ENCODE measurements around the gene ZC3H8. TPM values are rescaled to one million over a fixed set of nuclear protein-coding genes. Genes with fewer than 3 reads are reported as not detected.

The ZC3H8 gene
- polyA plus RNA-seq, 4 donors: 12.7 to 23.1 (median 21.1) TPM

GRCh38 chr2:112197868-112198267, 57.0 kb downstream of the ZC3H8 start:
- no peak for DNase-seq (ENCODE audit: low read depth in 4 of 4, low spot score in 3 of 4)

- no peak for DNase-seq (ENCODE audit: low read depth in 4 of 4, low spot score in 3 of 4)
Observed at GRCh38 chr2:112195950-112196349, 58.9 kb downstream of the ZC3H8 start.

GRCh38 chr2:112195167-112195766, 59.6 kb downstream of the ZC3H8 start:
- no peak for DNase-seq (ENCODE audit: low read depth in 4 of 4, low spot score in 3 of 4)

- no peak for DNase-seq (ENCODE audit: low read depth in 4 of 4, low spot score in 3 of 4)
Observed at GRCh38 chr2:112194482-112194881, 60.4 kb downstream of the ZC3H8 start.

- no peak for DNase-seq (ENCODE audit: low read depth in 4 of 4, low spot score in 3 of 4)
Observed at GRCh38 chr2:112194028-112194427, 60.8 kb downstream of the ZC3H8 start.

- DNase-seq (ENCODE audit: low read depth in 4 of 4, low spot score in 3 of 4): no peak
Observed at GRCh38 chr2:112189001-112189556, 65.8 kb downstream of the ZC3H8 start.

- no peak for DNase-seq (ENCODE audit: low read depth in 4 of 4, low spot score in 3 of 4)
Observed at GRCh38 chr2:112187805-112188596, 66.8 kb downstream of the ZC3H8 start.

- no peak for DNase-seq (ENCODE audit: low read depth in 4 of 4, low spot score in 3 of 4)
Observed at GRCh38 chr2:112187046-112187715, 67.7 kb downstream of the ZC3H8 start.

- DNase-seq (ENCODE audit: low read depth in 4 of 4, low spot score in 3 of 4): no peak
Observed at GRCh38 chr2:112185131-112185530, 69.7 kb downstream of the ZC3H8 start.

GRCh38 chr2:112184121-112184520, 70.7 kb downstream of the ZC3H8 start:
- DNase-seq (ENCODE audit: low read depth in 4 of 4, low spot score in 3 of 4): no peak

GRCh38 chr2:112183327-112184025, 71.4 kb downstream of the ZC3H8 start:
- DNase-seq (ENCODE audit: low read depth in 4 of 4, low spot score in 3 of 4): no peak

GRCh38 chr2:112182581-112183034, 72.2 kb downstream of the ZC3H8 start:
- no peak for DNase-seq (ENCODE audit: low read depth in 4 of 4, low spot score in 3 of 4)

GRCh38 chr2:112181571-112182290, 73.1 kb downstream of the ZC3H8 start:
- DNase-seq (ENCODE audit: low read depth in 4 of 4, low spot score in 3 of 4): peak in 1 of 4 donors; percentile 21

GRCh38 chr2:112175958-112176573, 78.8 kb downstream of the ZC3H8 start:
- DNase-seq (ENCODE audit: low read depth in 4 of 4, low spot score in 3 of 4): no peak

GRCh38 chr2:112175333-112175732, 79.5 kb downstream of the ZC3H8 start:
- no peak for DNase-seq (ENCODE audit: low read depth in 4 of 4, low spot score in 3 of 4)

GRCh38 chr2:112174383-112174782, 80.5 kb downstream of the ZC3H8 start:
- no peak for DNase-seq (ENCODE audit: low read depth in 4 of 4, low spot score in 3 of 4)

GRCh38 chr2:112173646-112174319, 81.1 kb downstream of the ZC3H8 start:
- DNase-seq (ENCODE audit: low read depth in 4 of 4, low spot score in 3 of 4): peak in 1 of 4 donors; percentile 16

GRCh38 chr2:112170495-112170894, 84.3 kb downstream of the ZC3H8 start:
- no peak for DNase-seq (ENCODE audit: low read depth in 4 of 4, low spot score in 3 of 4)

Measured in left renal pelvis (tissue), 4 donors.